Stimulated activated CD4-positive, alpha-beta T cell treated with anti-CD3 and anti-CD28 coated beads, Interleukin-15, amount 100 ng/mL, for 48 hours (primary cell): Measurements from ENCODE around the gene AGAP6.
"Not testable (repeated sequence)": the region's sequence is repeated elsewhere in the genome, so short reads cannot be mapped to it uniquely, and the experiment has no call there.

ENCODE experiments used
- DNase-seq, 2 donors: peaks; one replicate each; pipeline ENCODE4 v3.0.0-alpha.2; 2020; ENCODE audit warnings: low read depth in 2 of 2

Gene AGAP6

GRCh38 chr10:49988376-49988775, at the start of gene AGAP6:
AGAP6 (plus strand) TSS chr10:49988406; CDS start chr10:49988716, 310 bp downstream.
- not testable (repeated sequence) for DNase-seq

GRCh38 chr10:49941447-49942338, 46.5 kb upstream of the AGAP6 start, which contains the start of the genes PARG and TIMM23B:
PARG (minus strand) TSS chr10:49942027; CDS start chr10:49941725, 302 bp downstream.
TIMM23B (plus strand) TSS chr10:49942053; CDS start chr10:49942195, 142 bp downstream.
- DNase-seq, result peak; percentile 56 to 64

DNA sequence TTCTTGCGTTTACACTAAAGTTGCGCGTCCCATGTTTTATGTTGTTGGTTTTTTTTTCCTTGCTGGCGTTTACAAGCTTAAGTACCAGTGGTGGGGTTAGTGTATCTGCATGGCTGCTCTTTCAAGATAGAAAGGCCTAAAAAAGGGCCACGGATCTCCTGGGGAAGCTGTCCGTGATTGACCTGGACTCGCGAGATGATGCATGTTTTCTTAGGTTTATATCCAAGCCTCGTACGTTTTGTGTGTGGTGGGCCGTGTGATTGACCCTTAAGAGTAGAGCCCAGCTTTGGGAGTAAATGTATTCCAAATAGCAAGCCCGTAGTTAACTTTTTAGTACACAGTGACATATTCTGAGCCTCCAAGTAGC, 45.9 kb upstream of the AGAP6 start:
- DNase-seq, result not testable (repeated sequence)

DNA sequence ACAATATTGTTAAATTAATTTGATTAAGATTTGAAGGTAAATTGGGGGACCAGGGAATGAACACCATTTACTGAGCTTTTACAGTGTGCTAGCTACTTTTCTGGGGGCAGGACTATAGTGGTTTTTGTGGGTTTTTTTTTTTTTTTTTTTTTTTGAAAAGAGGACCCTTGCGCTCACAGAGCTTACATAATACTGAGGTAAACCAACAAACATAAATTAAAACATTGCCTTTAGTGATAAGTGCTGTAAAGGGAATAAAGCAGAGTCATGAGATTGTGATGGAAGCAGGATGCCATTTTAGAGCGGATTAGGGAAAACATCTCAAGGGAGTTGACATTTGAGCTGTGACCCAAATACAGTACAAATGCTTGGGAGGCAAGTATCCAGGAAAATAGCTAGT, 44.6 kb upstream of the AGAP6 start:
- not testable (repeated sequence) for DNase-seq

GRCh38 chr10:49948142-49948541, 40.1 kb upstream of the AGAP6 start:
- not testable (repeated sequence) for DNase-seq

- DNase-seq, result not testable (repeated sequence)
These were observed 39.5 kb upstream of the AGAP6 start for GRCh38 chr10:49948737-49949136.

- DNase-seq, result not testable (repeated sequence)
These were observed 36.2 kb upstream of the AGAP6 start for GRCh38 chr10:49952006-49952405.

- not testable (repeated sequence) for DNase-seq
These were observed 35.1 kb upstream of the AGAP6 start for GRCh38 chr10:49953122-49953521.

DNA sequence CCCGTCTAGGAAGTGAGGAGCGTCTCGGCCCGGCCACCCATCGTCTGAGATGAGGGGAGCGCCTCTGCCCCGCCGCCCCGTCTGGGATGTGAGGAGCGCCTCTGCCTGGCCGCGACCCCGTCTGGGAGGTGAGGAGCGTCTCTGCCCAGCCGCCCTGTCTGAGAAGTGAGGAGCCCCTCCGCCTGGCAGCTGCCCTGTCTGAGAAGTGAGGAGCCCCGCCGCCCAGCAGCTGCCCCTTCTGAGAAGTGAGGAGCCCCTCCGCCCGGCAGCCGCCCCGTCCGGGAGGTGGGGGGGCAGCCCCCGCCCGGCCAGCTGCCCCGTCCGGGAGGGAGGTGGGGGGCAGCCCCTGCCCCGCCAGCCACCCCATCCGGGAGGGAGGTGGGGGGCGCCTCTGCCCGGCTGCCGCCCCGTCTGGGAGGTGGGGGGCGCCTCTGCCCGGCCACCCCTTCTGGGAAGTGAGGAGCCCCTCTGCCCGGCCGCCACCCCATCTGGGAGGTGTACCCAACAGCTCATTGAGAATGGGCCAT, 17.8 kb upstream of the AGAP6 start:
- not testable (repeated sequence) for DNase-seq

DNA sequence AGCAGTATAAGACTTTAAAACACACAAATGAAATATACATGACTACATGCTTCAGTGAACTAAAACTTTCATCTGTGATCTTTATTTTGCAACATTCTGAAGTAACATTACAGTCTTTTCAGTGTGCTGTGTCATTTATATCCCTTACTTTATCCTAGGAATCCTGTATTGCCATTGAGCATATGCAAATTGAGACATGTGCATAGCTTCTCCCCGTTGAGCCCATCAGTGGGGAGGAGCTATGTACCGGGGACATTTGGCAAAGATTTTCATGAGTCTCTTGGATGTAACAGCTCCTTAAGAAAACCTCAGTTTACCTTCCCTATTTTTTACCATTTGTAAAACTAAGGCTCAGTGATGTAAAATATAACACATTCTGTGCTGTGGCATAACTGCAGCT, 16.7 kb upstream of the AGAP6 start:
- DNase-seq, result not testable (repeated sequence)

GRCh38 chr10:49972094-49972493, 16.1 kb upstream of the AGAP6 start:
- DNase-seq, result not testable (repeated sequence)

DNA sequence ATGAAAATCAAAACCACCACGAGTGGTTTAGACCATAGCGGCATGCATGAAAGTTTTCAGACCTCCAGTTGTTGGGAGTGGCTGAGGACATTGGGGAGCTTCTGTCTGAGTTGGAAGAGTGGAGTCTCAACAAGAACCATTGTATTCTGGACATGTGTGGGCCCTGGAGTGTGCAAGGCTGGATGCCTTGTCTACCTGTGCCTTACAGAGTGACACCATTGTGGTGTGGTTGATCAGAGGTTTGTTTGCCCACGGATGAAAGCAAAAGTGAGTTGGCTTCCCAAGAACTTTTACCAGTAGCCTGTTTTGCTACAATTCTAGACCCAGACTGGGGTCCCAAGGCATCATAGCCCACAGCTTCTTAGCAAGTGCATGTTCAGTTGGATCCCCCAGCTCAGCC, 10.4 kb upstream of the AGAP6 start:
- not testable (repeated sequence) for DNase-seq

DNA sequence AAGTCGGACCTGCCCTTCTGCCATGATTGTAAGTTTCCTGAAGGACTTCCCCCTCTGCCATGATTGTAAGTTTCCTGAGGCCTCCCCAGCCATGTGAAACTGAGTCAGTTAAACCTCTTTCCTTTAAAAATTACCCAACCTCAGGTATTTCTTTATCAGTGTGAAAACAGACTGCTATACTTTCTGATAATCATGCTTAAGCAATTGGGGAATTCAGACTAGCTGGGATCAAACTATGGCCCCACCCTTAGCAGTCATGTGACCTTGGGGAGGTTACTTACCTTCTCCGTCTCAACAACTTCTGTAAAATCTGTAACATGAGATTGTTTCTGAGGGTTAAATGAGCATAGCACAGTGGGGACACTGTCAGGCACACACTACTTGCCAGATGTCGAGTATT, 999 bp upstream of the AGAP6 start:
- DNase-seq, result not testable (repeated sequence)

DNA sequence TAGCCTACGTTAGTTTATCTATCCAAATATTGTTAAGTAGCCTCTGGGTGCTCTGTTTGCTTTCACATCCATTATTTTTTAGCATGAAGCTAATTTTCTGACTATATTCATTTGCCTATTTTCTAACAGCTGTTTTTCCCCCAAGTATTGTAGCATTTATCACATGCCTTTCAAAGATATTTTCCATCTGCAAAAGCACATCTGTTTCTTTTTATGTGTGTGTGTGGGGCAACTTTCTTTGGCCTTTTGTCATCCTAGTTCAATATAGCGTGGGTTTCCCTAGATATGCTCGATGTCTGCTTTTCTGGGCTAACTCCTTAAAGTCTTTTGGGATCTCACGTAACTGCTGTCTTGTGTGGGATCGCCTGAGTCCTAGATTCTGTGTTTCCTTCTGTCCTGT, 7.1 kb downstream of the AGAP6 start:
- DNase-seq, result not testable (repeated sequence)

DNA sequence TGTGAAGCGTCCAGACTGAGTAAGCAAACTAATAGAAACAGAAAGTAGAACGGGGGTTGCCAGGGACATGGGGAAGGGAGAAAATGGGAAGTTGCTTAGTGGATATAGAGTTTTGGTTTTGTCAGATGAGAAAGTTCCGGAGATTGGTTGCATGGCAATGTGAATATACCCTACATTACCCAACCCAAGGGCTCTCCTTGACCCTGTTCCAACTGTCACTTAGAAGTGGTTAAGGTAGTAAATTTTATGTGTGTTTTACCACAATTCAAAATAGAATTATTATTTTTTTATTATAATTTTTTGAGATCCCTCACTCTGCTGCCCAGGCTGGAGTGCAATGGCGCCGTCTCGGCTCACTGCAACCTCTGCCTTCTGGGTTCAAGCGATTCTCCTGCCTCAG, 25.8 kb downstream of the AGAP6 start:
- DNase-seq, result not testable (repeated sequence)

GRCh38 chr10:50015596-50016220, 27.5 kb downstream of the AGAP6 start:
- not testable (repeated sequence) for DNase-seq

GRCh38 chr10:50016926-50017325, 28.7 kb downstream of the AGAP6 start:
- DNase-seq, result not testable (repeated sequence)

- DNase-seq, result not testable (repeated sequence)
These were observed 29.4 kb downstream of the AGAP6 start for GRCh38 chr10:50017646-50018045.

- DNase-seq, result not testable (repeated sequence)
These were observed 31.1 kb downstream of the AGAP6 start for GRCh38 chr10:50019279-50019678.

DNA sequence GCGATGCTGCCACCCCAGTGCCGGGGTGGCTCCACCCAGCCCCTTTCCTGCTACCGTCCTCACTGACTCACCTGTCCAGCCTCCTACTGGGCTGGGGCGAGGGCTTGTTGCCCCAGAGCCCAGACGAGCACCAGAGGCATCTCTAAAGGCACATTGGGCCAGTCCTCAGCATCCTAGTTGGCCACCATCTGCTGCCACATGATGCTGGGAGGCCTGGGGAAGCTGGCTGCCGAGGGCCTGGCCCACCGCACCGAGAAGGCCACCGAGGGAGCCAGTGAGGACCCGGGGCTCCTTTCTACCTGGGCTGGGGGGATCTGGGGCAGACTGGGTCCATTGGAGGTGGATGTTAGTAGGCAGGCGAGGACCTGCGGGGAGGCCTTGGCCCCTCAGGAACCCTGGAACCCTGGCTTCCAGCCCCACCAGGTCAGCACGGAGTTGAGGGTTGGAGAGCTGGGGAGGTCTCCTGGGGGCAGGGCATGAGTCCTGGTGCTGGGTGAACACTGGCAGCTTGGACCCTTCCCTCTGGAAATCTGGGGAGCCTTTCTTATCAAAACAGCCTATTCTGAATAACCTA, 32.3 kb downstream of the AGAP6 start:
- DNase-seq, result not testable (repeated sequence)

- no peak for DNase-seq
These were observed 33.4 kb downstream of the AGAP6 start for GRCh38 chr10:50021646-50022045.
